Panc1 (cell line): ENCODE results near the gene HAUS1. TPM values are rescaled to one million over a fixed set of nuclear protein-coding genes. Genes with fewer than 3 reads are reported as not detected.

Source experiments
- ATAC-seq: fragments of 200-7000 bp; cut with Tn5 transposase; 2 replicates; pipeline ENCODE4 v1.9.1; 2020; ENCODE audit warnings: mild to moderate bottlenecking, moderate library complexity
- Bru-seq: library from RNA; stranded (reverse); fragments of 400-500 nt; gene quantifications from one replicate; lab custom pipeline; 2021; lab: Mats Ljungman, UMichigan
- BruChase-seq, 2 experiments: library from RNA; stranded (reverse); fragments of 400-500 nt; gene quantifications; one replicate each; lab custom pipeline; 2021; lab: Mats Ljungman, UMichigan
- BruUV-seq: library from RNA; stranded (reverse); fragments of 400-500 nt; replicated peaks from 2 replicates; lab custom pipeline; 2021; lab: Mats Ljungman, UMichigan
- CTCF ChIA-PET: fragments of 300-600 bp; sonication (Branson Sonifier 250); formaldehyde crosslinking; loops from one replicate; lab custom pipeline; 2022; ENCODE audit warnings: antibody characterized with exemption; lab: Charles Lee
- POLR2A ChIA-PET: fragments of 300-600 bp; sonication (Branson Sonifier 250); formaldehyde crosslinking; loops from one replicate; lab custom pipeline; 2022; ENCODE audit warnings: antibody characterized with exemption; lab: Charles Lee
- DNase-seq: peaks from one replicate; pipeline ENCODE4 v3.0.0-alpha.2; 2010; ENCODE audit warnings: low read depth, low spot score
- H3K27ac ChIP-seq: 2 replicates; pipeline ENCODE4 v1.5.1; 2011; ENCODE audit warnings: mild to moderate bottlenecking, low read length, inconsistent platforms
- H3K27me3 ChIP-seq: fragments of 200-500 bp; sonication (Bioruptor generic); 2 replicates; pipeline ENCODE4 v1.6.0; 2014; ENCODE audit warnings: low read length, inconsistent platforms; ENCODE audit not compliant: control insufficient read depth, insufficient read depth
- H3K36me3 ChIP-seq: fragments of 200-500 bp; sonication (Bioruptor generic); 2 replicates; pipeline ENCODE4 v1.5.1; 2014; ENCODE audit warnings: inconsistent platforms, mild to moderate bottlenecking, low read length, moderate library complexity; ENCODE audit not compliant: control insufficient read depth, insufficient read depth
- H3K4me1 ChIP-seq: 2 replicates; pipeline ENCODE4 v1.5.1; 2011; ENCODE audit warnings: inconsistent platforms, mild to moderate bottlenecking, low read length, moderate library complexity; ENCODE audit not compliant: control insufficient read depth, insufficient read depth
- H3K4me3 ChIP-seq, 2 experiments: 2 replicates each; pipeline ENCODE4 v1.5.1; 2011 to 2012; ENCODE audit warnings: low read depth in 2 of 2, low read length in 2 of 2, mild to moderate bottlenecking in 2 of 2, inconsistent platforms in 1 of 2, moderate library complexity in 1 of 2
- H3K9me3 ChIP-seq: fragments of 200-500 bp; sonication (Bioruptor generic); 2 replicates; pipeline ENCODE4 v1.5.1; 2014; ENCODE audit warnings: low read depth, mild to moderate bottlenecking, inconsistent platforms, low read length, moderate library complexity; ENCODE audit not compliant: control insufficient read depth, insufficient read depth
- CTCF ChIP-seq: fragments of 450-650 bp; IDR thresholded peaks from 2 replicates; pipeline ENCODE4 v1.5.1; 2017; ENCODE audit warnings: mild to moderate bottlenecking
- POLR2AphosphoS5 ChIP-seq: IDR thresholded peaks from 2 replicates; pipeline ENCODE4 v1.6.1; 2012; ENCODE audit warnings: mild to moderate bottlenecking, low read depth, low read length, moderate library complexity
- REST ChIP-seq, 2 experiments: IDR thresholded peaks; 2 replicates each; pipeline ENCODE4 v1.6.1; 2011 to 2012; ENCODE audit warnings: low read depth in 2 of 2, control low read depth in 1 of 2, low read length in 1 of 2, mild to moderate bottlenecking in 1 of 2, moderate library complexity in 1 of 2; ENCODE audit not compliant: insufficient read depth in 1 of 2
- SIN3A ChIP-seq: IDR thresholded peaks from 2 replicates; pipeline ENCODE4 v1.6.1; 2012; ENCODE audit warnings: low read depth, mild to moderate bottlenecking, low read length, moderate library complexity, borderline replicate concordance; ENCODE audit not compliant: insufficient read depth
- TCF7L2 ChIP-seq: IDR thresholded peaks from 2 replicates; pipeline ENCODE4 v1.6.1; 2011; ENCODE audit warnings: mild to moderate bottlenecking, low read depth, low read length, inconsistent platforms
- in situ Hi-C: cut with HindIII; loops from 2 replicates; pipeline ENCODE4 v1.10.0; 2016; ENCODE audit warnings: low sequenced_read_pairs, low pct_unique_long_range_greater_than_20kb
- intact Hi-C: fragments of 100-400 bp; cut with micrococcal nuclease; formaldehyde crosslinking; loops from one replicate; pipeline ENCODE4 v1.10.0; 2022; ENCODE audit not compliant: unreplicated experiment
- long read RNA-seq: library from polyadenylated mRNA; unstranded; transcript quantifications from one replicate; pipeline ENCODE4 v2.0.0, GENCODE V29; 2021; ENCODE audit not compliant: unreplicated experiment
- polyA plus RNA-seq: library from polyadenylated mRNA; unstranded; fragments of >200 nt; gene quantifications from one replicate; pipeline ENCODE4 v1.2.1, GENCODE V29; 2012; ENCODE audit warnings: missing spikeins; ENCODE audit not compliant: insufficient read length
- total RNA-seq: library from RNA; stranded (reverse); gene quantifications from one replicate; pipeline ENCODE4 v1.2.1, GENCODE V29; 2021; ENCODE audit not compliant: unreplicated experiment

The HAUS1 gene
- total RNA-seq = 28.4 TPM
- 13.9 TPM for polyA plus RNA-seq
- percentile 63 among the genes with signal in this experiment for Bru-seq, nascent RNA
- BruChase-seq, experiment 1, labeled RNA remaining after a 2-hour chase = percentile 62 among the genes with signal in this experiment
- percentile 68 among the genes with signal in this experiment for BruChase-seq, experiment 2, labeled RNA remaining after a 6-hour chase
- long read RNA-seq, transcript HAUS1-201 (9 exons, 1,125 nt) = major isoform, 33 of 45 reads
- long read RNA-seq, partial matches to known transcripts = 10 of 45 reads
- long read RNA-seq, other reads (novel, unspliced or antisense) = 2 of 45 reads

GRCh38 chr18:46104128-46104911, at the start of gene HAUS1:
TSS of gene HAUS1 (plus strand) at chr18:46104385. CDS start at chr18:46104412, 27 bp downstream.
- DNase-seq = no peak
- POLR2A ChIA-PET = no interaction called here

More at GRCh38 chr18:46104128-46104911, at the start of gene HAUS1:
- Histone ChIP-seq H3K27ac (peak within 1 kb of the TSS; percentile 81), H3K4me1 (peaks cover 3% of the 10 kb centered on the region; the same call in 1 of the 2 replicates), H3K9me3 (no peaks in the 10 kb centered on the region), H3K27me3 (no peaks in the 10 kb centered on the region), H3K36me3 (no peaks in the 10 kb centered on the region; the same call in 1 of the 2 replicates), H3K4me3 (peak within 1 kb of the TSS; percentile 79 to 84)
- ATAC-seq = peak; percentile 99
- CTCF ChIA-PET = no interaction called here
- in situ Hi-C loops = no loop called here
- TF ChIP-seq SIN3A (0 out of 2 replicates have a peak, but pooled peaks have one; percentile 4), REST (IDR thresholded peaks at IDR 0.05; ENCODE audit: insufficient read depth in 1 of 2, low read depth in 2 of 2, low read length in 1 of 2) (no peak), CTCF (no peak), TCF7L2 (no peak), POLR2AphosphoS5 (peak; percentile 67)
- intact Hi-C loops = no loop called here
- no TSS peak for BruUV-seq
